Tibial nerve (tissue), 4 donors: ENCODE results near the gene MAGI2.

Source experiments
- EP300 ChIP-seq, 2 donors: sonication (generic); formaldehyde crosslinking; IDR thresholded peaks; one replicate each; pipeline ENCODE4 v1.6.1; 2017; ENCODE audit warnings: antibody characterized with exemption in 2 of 2, mild to moderate bottlenecking in 1 of 2
- POLR2A ChIP-seq, 2 donors: fragments of 450-650 bp; IDR thresholded peaks; one replicate each; pipeline ENCODE4 v1.6.1; 2017; ENCODE audit warnings: antibody characterized with exemption in 2 of 2, mild to moderate bottlenecking in 2 of 2, moderate library complexity in 2 of 2
- TF ChIP-seq, protein P1 (sequence below), 5 experiments: fragments of 200-600 bp in 3 of 5; fragments of 450-650 bp in 2 of 5; sonication (generic) in 3 of 5; IDR thresholded peaks; one replicate each; pipeline ENCODE4 v1.5.1; 2016 to 2019; ENCODE audit warnings: antibody characterized with exemption in 5 of 5, mild to moderate bottlenecking in 3 of 5, moderate library complexity in 2 of 5

GRCh38 chr7:78400038-78400437, 1053.4 kb downstream of the MAGI2 start:
- TF ChIP-seq, protein P1, sequence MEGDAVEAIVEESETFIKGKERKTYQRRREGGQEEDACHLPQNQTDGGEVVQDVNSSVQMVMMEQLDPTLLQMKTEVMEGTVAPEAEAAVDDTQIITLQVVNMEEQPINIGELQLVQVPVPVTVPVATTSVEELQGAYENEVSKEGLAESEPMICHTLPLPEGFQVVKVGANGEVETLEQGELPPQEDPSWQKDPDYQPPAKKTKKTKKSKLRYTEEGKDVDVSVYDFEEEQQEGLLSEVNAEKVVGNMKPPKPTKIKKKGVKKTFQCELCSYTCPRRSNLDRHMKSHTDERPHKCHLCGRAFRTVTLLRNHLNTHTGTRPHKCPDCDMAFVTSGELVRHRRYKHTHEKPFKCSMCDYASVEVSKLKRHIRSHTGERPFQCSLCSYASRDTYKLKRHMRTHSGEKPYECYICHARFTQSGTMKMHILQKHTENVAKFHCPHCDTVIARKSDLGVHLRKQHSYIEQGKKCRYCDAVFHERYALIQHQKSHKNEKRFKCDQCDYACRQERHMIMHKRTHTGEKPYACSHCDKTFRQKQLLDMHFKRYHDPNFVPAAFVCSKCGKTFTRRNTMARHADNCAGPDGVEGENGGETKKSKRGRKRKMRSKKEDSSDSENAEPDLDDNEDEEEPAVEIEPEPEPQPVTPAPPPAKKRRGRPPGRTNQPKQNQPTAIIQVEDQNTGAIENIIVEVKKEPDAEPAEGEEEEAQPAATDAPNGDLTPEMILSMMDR (IDR thresholded peaks at IDR 0.05) = no peak
- TF ChIP-seq POLR2A (IDR thresholded peaks at IDR 0.05) (no peak), EP300 (IDR thresholded peaks at IDR 0.05) (no peak)
